K562 (cell line): ENCODE data around the gene TAF15. TPM values are rescaled to one million over a fixed set of nuclear protein-coding genes. Genes with fewer than 3 reads are reported as not detected.

ENCODE experiments used
- ATAC-seq: fragments of 200-7000 bp; cut with Tn5 transposase; 3 replicates; pipeline ENCODE4 v1.9.1; 2020; ENCODE audit warnings: moderate library complexity
- BruUV-seq: library from RNA; stranded (reverse); fragments of 400-500 nt; replicated peaks from 2 replicates; lab custom pipeline; 2021; lab: Mats Ljungman, UMichigan
- CTCF ChIA-PET: fragments of 300-600 bp; formaldehyde crosslinking; extraction: SDS; loops from one replicate; lab custom pipeline; 2021; ENCODE audit warnings: low intra/inter-chr PET ratio; lab: Yijun Ruan, JAX
- POLR2A ChIA-PET: fragments of 300-600, 350-650 bp; sonication (Branson Sonifier 250); formaldehyde crosslinking; extraction: SDS; loops from one replicate; lab custom pipeline; 2021; ENCODE audit warnings: antibody characterized with exemption, inconsistent platforms; lab: Yijun Ruan, JAX
- DNase-seq, 4 experiments: peaks; one replicate each; pipeline versions ENCODE4 v3.0.0 to v3.0.0-alpha.2; 2011 to 2018; ENCODE audit warnings: low spot score in 3 of 4, mixed read lengths in 3 of 4; ENCODE audit errors: extremely low read depth in 1 of 4
- FAIRE-seq: peaks from 2 replicates; lab custom pipeline; 2011; peaks lifted over from hg19 to GRCh38; lab: Jason Lieb, UNC
- H2AFZ ChIP-seq: 2 replicates; pipeline ENCODE4 v1.6.0; 2011; ENCODE audit warnings: low read depth, low read length, control low read depth, inconsistent platforms
- H3K27ac ChIP-seq: fragments of 200-600 bp; 3 replicates; pipeline ENCODE4 v1.8.0; 2011; ENCODE audit warnings: low read depth, mild to moderate bottlenecking, control low read depth, inconsistent platforms, low read length, moderate library complexity, mixed read lengths; ENCODE audit errors: extremely low read depth
- H3K27me3 ChIP-seq, 2 experiments: fragments of 300-600 bp in 1 of 2; 2 replicates in 1 of 2; 3 replicates in 1 of 2; pipeline versions ENCODE4 v1.6.0 to v1.8.0; 2011; ENCODE audit warnings: inconsistent platforms in 2 of 2, low read length in 2 of 2, mild to moderate bottlenecking in 1 of 2, mixed read lengths in 1 of 2, moderate library complexity in 1 of 2; ENCODE audit not compliant: control insufficient read depth in 2 of 2, insufficient read depth in 2 of 2
- H3K36me3 ChIP-seq: fragments of 300-600 bp; 3 replicates; pipeline ENCODE4 v1.8.0; 2011; ENCODE audit warnings: mild to moderate bottlenecking, low read length, inconsistent platforms; ENCODE audit not compliant: control insufficient read depth, insufficient read depth
- H3K4me1 ChIP-seq, 2 experiments: fragments of 200-600 bp in 1 of 2; replicated peaks in 1 of 2; 2 replicates in 1 of 2; 3 replicates in 1 of 2; pipeline versions ENCODE4 v1.5.1 to v1.8.0; 2011; ENCODE audit warnings: inconsistent platforms in 2 of 2, low read length in 2 of 2, mild to moderate bottlenecking in 1 of 2, mixed read lengths in 1 of 2, moderate library complexity in 1 of 2; ENCODE audit not compliant: control insufficient read depth in 2 of 2, insufficient read depth in 2 of 2
- H3K4me2 ChIP-seq: 2 replicates; pipeline ENCODE4 v1.6.1; 2011; ENCODE audit warnings: low read length, control low read depth, inconsistent platforms, mixed read lengths; ENCODE audit not compliant: insufficient read depth
- H3K4me3 ChIP-seq: fragments of 200-600 bp; sonication (generic), shearing (Covaris generic); 2 replicates; pipeline ENCODE4 v1.5.1; 2016; ENCODE audit warnings: control low read depth, inconsistent platforms
- H3K79me2 ChIP-seq: fragments of 200-600 bp; 3 replicates; pipeline ENCODE4 v1.8.0; 2011; ENCODE audit warnings: low read length, inconsistent platforms; ENCODE audit not compliant: control insufficient read depth, insufficient read depth
- H3K9ac ChIP-seq, 2 experiments: 2 replicates each; pipeline versions ENCODE4 v1.6.0 to v1.6.1; 2011; ENCODE audit warnings: low read depth in 2 of 2, low read length in 2 of 2, control low read depth in 1 of 2, inconsistent platforms in 1 of 2, mild to moderate bottlenecking in 1 of 2, mixed read lengths in 1 of 2; ENCODE audit not compliant: insufficient read depth in 1 of 2
- H3K9me1 ChIP-seq: one replicate; pipeline ENCODE4 v1.6.0; 2011; ENCODE audit warnings: inconsistent platforms, mild to moderate bottlenecking, low read length, moderate library complexity; ENCODE audit not compliant: control insufficient read depth, insufficient read depth
- H3K9me3 ChIP-seq: replicated peaks from 2 replicates; pipeline ENCODE4 v1.5.1; 2011; ENCODE audit warnings: low read depth, low read length, inconsistent platforms; ENCODE audit not compliant: control insufficient read depth, insufficient read depth
- H4K20me1 ChIP-seq: replicated peaks from 2 replicates; pipeline ENCODE4 v1.6.1; 2011; ENCODE audit warnings: low read length, inconsistent platforms, mixed read lengths; ENCODE audit not compliant: control insufficient read depth, insufficient read depth
- CEBPZ ChIP-seq: fragments of 150-350 bp; IDR thresholded peaks from 2 replicates; pipeline ENCODE4 v1.6.1; 2014; ENCODE audit warnings: low read depth, mild to moderate bottlenecking, low read length, borderline replicate concordance
- ELF1 ChIP-seq: fragments of 200-800 bp; sonication (Bioruptor generic); IDR thresholded peaks from 2 replicates; pipeline ENCODE4 v1.6.1; 2016; ENCODE audit warnings: missing genetic modification characterization, missing compliant biosample characterization
- MED1 ChIP-seq: sonication (generic); formaldehyde crosslinking; IDR thresholded peaks from 2 replicates; pipeline ENCODE4 v1.8.1; 2023; ENCODE audit warnings: missing genetic modification reagents, borderline replicate concordance
- NFIC ChIP-seq: fragments of 450-650 bp; IDR thresholded peaks from 2 replicates; pipeline ENCODE4 v1.6.1; 2017; ENCODE audit warnings: mild to moderate bottlenecking, inconsistent platforms
- NR2C2 ChIP-seq, 2 experiments: fragments of 200-800 bp in 1 of 2; sonication (Bioruptor generic) in 1 of 2; sonication (generic) in 1 of 2; formaldehyde crosslinking in 1 of 2; IDR thresholded peaks; 2 replicates each; pipeline versions ENCODE4 v1.6.1 to v1.8.0; 2016 to 2022; ENCODE audit warnings: mild to moderate bottlenecking in 1 of 2, missing compliant biosample characterization in 1 of 2, missing genetic modification characterization in 1 of 2, missing genetic modification reagents in 1 of 2
- SRSF7 ChIP-seq: fragments of 200-400 bp; formaldehyde crosslinking; optimal IDR thresholded peaks from 2 replicates; pipeline ENCODE3; 2017; ENCODE audit warnings: mild to moderate bottlenecking, low read depth, low read length
- TARDBP ChIP-seq: fragments of 450-650 bp; IDR thresholded peaks from 2 replicates; pipeline ENCODE4 v1.6.1; 2016
- ZNF431 ChIP-seq: sonication (generic); formaldehyde crosslinking; IDR thresholded peaks from 2 replicates; pipeline ENCODE4 v1.8.0; 2022; ENCODE audit warnings: mild to moderate bottlenecking, missing genetic modification reagents
- WGBS: fragments of 100-300 bp; shearing (Covaris generic); methylation state at CpG from one replicate; pipeline ENCODE4 v1.1.6; 2016; ENCODE audit warnings: low coverage, mixed read lengths; ENCODE audit not compliant: insufficient coverage; ENCODE audit errors: missing lambda C conversion rate; 5-methylcytosine and 5-hydroxymethylcytosine counted together
- in situ Hi-C: fragments of 300-500 bp; cut with MboI; formaldehyde crosslinking; loops from 4 replicates; pipeline ENCODE4 v1.15.0; 2018; ENCODE audit warnings: inconsistent platforms, mixed read lengths
- intact Hi-C: fragments of 100-400 bp; cut with micrococcal nuclease; formaldehyde crosslinking; loops from 2 replicates; pipeline ENCODE4 v1.14.2; 2022
- polyA plus RNA-seq, 8 experiments: library from polyadenylated mRNA; depleted of rRNA in 4 of 8; stranded (reverse) in 5 of 8; unstranded in 3 of 8; fragments of >200 nt; fragmentation: Nextera tagmentation in 2 of 8; fragmentation: Illumina TruSeq in 1 of 8; extraction: Ambion mirVana in 2 of 8; extraction: Trizol in 1 of 8; gene quantifications; 2 replicates each; pipeline versions ENCODE4 v1.2.1 to v1.2.3, GENCODE V29; 2011 to 2014; ENCODE audit warnings: inconsistent platforms in 1 of 8, missing spikeins in 1 of 8
- total RNA-seq, 7 experiments: library from RNA; depleted of rRNA in 6 of 7; stranded (reverse); fragments of >200 nt in 6 of 7; fragmentation: Illumina TruSeq in 2 of 7; extraction: Trizol in 2 of 7; gene quantifications; 2 replicates each; pipeline versions ENCODE4 v1.2.1 to v1.2.3, GENCODE V29; 2011 to 2021; ENCODE audit warnings: low replicate concordance in 1 of 7

TAF15 gene
- total and polyA plus RNA-seq, 9 of the 15 experiments (the other 6 are each of a cell fraction or from before 2014, with no cell fraction given) = 4.1 to 272 (median 56.8) TPM

DNA sequence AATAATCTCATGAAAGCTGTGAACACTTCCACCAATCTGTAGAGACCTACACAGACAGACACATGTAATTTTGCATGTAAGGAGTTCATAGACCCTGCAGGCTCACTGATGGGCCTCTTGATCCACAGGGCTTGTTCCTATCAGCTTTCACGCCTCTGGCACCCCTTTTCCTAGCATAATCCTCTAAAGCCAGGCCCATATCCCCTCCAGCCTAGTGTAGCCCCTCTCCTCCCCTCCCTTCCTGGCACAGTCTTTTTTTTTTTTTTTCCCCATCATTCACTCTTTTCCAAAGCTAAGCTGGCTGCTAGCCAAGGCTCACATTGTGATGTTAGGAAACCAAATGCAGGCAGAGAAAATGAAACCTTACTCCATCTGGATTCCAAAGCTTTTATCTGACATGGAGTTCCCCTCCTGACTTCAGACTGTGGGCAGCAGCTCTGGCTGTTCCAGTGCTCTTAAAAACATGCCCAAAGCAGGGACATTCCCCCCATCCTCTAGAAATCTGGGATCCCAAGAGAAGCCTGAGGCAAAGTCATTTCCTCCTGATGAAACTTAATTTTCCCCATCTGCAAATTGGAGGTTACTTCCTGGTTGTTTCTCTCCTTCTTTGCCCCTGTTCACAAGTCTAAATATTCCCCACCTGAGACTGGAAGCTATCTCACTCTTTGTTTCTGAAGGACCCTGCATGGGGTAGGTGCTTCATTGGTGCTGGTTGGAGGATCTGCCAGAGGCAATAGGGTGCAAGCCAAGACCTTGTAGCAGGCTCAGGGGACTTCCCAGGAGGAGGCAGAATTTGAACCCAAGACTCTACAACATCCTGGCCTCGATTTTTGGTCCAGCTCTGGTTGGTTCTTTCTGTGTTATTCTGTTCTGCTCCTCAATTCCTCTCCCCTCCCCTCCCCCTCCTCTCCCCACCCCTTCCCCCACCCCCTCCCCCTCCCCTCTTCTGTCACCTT is 80.8 kb downstream of the TAF15 start:
- ChIA-PET CTCF (no interaction called here), POLR2A (interaction anchor here (0.7 to 2.0 kb wide), 5 partner anchors 10 to 1477 kb away, joined by 3 to 9 read pairs (median 5); partner anchors contain the start of gene CCL5)
- no peak overlapping the region for H3K9ac ChIP-seq
- WGBS = 29% methylated on average over 2 of the region's 2 CpGs
- H3K27me3 ChIP-seq = no peaks in the 10 kb centered on the region
- intact Hi-C loops = no loop called here
- no peaks in the 10 kb centered on the region for H3K36me3 ChIP-seq
- TF ChIP-seq ELF1 (tag) (peak; percentile 58), CEBPZ (no peak), TARDBP (no peak), MED1 (CRISPR knock-in tag) (no peak), NFIC (peak; percentile 79), ZNF431 (CRISPR knock-in tag) (no peak), SRSF7 (no peak), NR2C2 (CRISPR knock-in tag; IDR thresholded peaks at IDR 0.05) (no peak), NR2C2 (tag; IDR thresholded peaks at IDR 0.05) (no peak)
- in situ Hi-C loops = no loop called here
- peak overlapping the region; percentile 49 for H2AFZ ChIP-seq
- no peaks in the 10 kb centered on the region for H3K79me2 ChIP-seq
- no peak overlapping the region for H3K27ac ChIP-seq
- H3K4me2 ChIP-seq = no peak overlapping the region
- H4K20me1 ChIP-seq = no peaks in the 10 kb centered on the region
- FAIRE-seq = no peak
- no peaks in the 10 kb centered on the region for H3K9me3 ChIP-seq
- no TSS peak for BruUV-seq
- H3K4me1 ChIP-seq = peaks cover 0 to 7% of the 10 kb centered on the region in 2 experiments; a peak in 2 of 5 replicates
- no peak overlapping the region for H3K4me3 ChIP-seq
- H3K9me1 ChIP-seq = no peaks in the 10 kb centered on the region
- no peak; the same call in 1 of the 3 replicates for ATAC-seq
- no peak for DNase-seq
